Measurements from ENCODE around the gene SLC25A10.

The SLC25A10 gene

GRCh38 chr17:81713004-81713555 is 996 bp downstream of the SLC25A10 start:
- Histone ChIP-seq H3F3A (ENCODE audit: insufficient read depth, low read length) (peaks cover 24% of the 10 kb centered on the region), H2AFZ (ENCODE audit: low read length) (no peak overlapping the region), H3K9ac (ENCODE audit: low read length) (peak overlapping the region; percentile 83; the same call in 1 of the 2 replicates), H3K9me2 (replicated peaks; ENCODE audit: insufficient read depth, low read length) (no peaks in the 10 kb centered on the region), H3K27me3 (replicated peaks; ENCODE audit: insufficient read depth, low read length) (no peaks in the 10 kb centered on the region), H3K79me2 (ENCODE audit: low read length) (peaks cover 34% of the 10 kb centered on the region), H3K4me1 (ENCODE audit: low read length) (peaks cover 17% of the 10 kb centered on the region), H3K4me3 (ENCODE audit: low read length) (peak overlapping the region; percentile 97), H3K36me3 (replicated peaks; ENCODE audit: insufficient read depth, low read length) (no peaks in the 10 kb centered on the region), H3K4me2 (ENCODE audit: low read depth, low read length) (peak overlapping the region; percentile 92), H4K20me1 (ENCODE audit: insufficient read depth, low read length) (no peaks in the 10 kb centered on the region), H3K27ac (ENCODE audit: low read length) (no peak overlapping the region), H3K9me3 (replicated peaks; ENCODE audit: insufficient read depth, low read length) (no peaks in the 10 kb centered on the region)
- DNase-seq = no peak
- TF ChIP-seq, protein P1, sequence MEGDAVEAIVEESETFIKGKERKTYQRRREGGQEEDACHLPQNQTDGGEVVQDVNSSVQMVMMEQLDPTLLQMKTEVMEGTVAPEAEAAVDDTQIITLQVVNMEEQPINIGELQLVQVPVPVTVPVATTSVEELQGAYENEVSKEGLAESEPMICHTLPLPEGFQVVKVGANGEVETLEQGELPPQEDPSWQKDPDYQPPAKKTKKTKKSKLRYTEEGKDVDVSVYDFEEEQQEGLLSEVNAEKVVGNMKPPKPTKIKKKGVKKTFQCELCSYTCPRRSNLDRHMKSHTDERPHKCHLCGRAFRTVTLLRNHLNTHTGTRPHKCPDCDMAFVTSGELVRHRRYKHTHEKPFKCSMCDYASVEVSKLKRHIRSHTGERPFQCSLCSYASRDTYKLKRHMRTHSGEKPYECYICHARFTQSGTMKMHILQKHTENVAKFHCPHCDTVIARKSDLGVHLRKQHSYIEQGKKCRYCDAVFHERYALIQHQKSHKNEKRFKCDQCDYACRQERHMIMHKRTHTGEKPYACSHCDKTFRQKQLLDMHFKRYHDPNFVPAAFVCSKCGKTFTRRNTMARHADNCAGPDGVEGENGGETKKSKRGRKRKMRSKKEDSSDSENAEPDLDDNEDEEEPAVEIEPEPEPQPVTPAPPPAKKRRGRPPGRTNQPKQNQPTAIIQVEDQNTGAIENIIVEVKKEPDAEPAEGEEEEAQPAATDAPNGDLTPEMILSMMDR (IDR thresholded peaks at IDR 0.05; ENCODE audit: low read length) = no peak
- TF ChIP-seq EZH2 (optimal IDR thresholded peaks at IDR 0.05; ENCODE audit: low read depth, low read length) (no peak), EZH2phosphoT487 (IDR thresholded peaks at IDR 0.05; ENCODE audit: low read length) (no peak)

DNA sequence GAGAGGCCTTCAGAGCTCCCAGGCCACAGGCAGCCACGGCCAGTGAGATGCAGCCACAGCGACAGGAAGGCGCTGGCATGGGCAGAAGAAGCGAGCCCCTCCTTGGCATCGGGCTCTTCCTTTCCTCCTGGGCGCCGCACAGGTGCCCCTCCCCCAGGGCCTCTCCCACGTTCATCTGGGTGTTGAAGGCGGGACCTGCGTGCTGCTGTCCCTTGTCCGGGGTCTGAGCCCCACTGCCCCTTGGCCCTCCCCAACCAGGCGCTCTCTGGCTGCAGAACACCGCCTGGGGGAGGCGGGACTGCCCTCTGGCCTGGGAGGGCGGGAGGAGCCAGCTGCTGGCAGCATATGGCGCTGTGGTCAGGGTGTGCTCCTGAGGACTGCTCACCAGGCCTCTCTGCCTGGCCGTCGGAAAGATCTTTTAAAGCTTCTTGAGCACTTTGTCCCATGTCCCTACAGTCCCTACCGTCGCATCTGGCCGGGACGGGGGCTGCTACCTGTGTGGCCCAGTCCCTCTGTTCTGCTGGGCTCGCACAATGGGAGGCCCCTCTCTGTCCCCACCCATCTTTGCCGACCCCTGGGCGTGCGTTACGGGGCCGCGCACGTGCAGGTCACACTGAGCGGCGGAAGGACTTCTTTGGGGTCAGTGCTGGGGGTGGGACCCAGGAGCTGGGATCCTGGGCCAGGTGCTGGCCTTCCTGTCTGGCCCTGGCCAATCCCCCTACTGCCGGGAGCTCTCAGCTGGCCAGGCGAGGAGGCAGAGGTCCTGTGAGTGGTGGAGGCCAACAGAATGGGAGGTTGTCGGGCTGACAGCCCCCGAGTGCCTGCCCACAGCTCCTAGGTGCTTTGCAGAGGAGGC is 1.7 kb downstream of the SLC25A10 start:
- no peak for DNase-seq
- Histone ChIP-seq H3K9me3 (replicated peaks; ENCODE audit: insufficient read depth, low read length) (no peaks in the 10 kb centered on the region), H3K9ac (ENCODE audit: low read length) (peak overlapping the region; percentile 83; the same call in 1 of the 2 replicates), H4K20me1 (ENCODE audit: insufficient read depth, low read length) (no peaks in the 10 kb centered on the region), H3F3A (ENCODE audit: insufficient read depth, low read length) (peaks cover 18% of the 10 kb centered on the region), H2AFZ (ENCODE audit: low read length) (no peak overlapping the region), H3K36me3 (replicated peaks; ENCODE audit: insufficient read depth, low read length) (no peaks in the 10 kb centered on the region), H3K9me2 (replicated peaks; ENCODE audit: insufficient read depth, low read length) (no peaks in the 10 kb centered on the region), H3K27ac (ENCODE audit: low read length) (no peak overlapping the region), H3K4me3 (ENCODE audit: low read length) (peak overlapping the region; percentile 97), H3K4me1 (ENCODE audit: low read length) (peaks cover 17% of the 10 kb centered on the region), H3K79me2 (ENCODE audit: low read length) (peaks cover 34% of the 10 kb centered on the region), H3K4me2 (ENCODE audit: low read depth, low read length) (peak overlapping the region; percentile 92), H3K27me3 (replicated peaks; ENCODE audit: insufficient read depth, low read length) (no peaks in the 10 kb centered on the region)
- TF ChIP-seq, protein P1 (IDR thresholded peaks at IDR 0.05; ENCODE audit: low read length) = no peak
- no peak for TF ChIP-seq EZH2phosphoT487 (IDR thresholded peaks at IDR 0.05; ENCODE audit: low read length)
- TF ChIP-seq EZH2 (optimal IDR thresholded peaks at IDR 0.05; ENCODE audit: low read depth, low read length) = no peak

DNA sequence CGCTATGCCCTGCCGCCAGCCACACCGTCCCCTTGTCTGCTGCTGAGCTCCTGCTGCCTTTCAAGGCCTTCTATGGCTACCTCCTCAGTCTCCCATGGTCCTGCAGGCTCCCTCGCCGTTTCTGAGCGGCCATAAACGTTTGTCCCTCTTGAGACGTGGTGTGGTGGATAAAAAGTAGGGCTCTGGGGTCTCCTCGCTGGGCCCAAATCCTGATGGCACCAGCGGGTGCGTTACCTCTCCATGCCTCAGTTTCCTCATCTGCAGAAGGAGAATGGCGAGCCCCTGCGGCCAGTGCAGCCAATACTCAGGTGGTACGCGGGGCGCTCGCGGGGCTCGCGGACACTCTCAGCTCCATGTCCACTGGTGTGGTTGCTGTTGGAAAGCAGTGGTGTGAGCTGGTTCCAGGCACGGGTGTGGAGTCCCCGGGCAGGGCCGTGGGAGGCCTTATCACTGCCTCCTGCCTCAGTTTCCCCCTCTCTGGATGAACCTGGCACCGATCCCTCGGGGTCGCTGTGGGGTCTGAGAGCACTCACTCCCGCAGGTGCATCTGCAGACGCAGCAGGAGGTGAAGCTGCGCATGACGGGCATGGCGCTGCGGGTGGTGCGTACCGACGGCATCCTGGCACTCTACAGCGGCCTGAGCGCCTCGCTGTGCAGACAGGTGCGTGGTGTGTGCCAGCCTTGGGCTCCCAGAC is 2.5 kb downstream of the SLC25A10 start:
- Histone ChIP-seq H4K20me1 (ENCODE audit: insufficient read depth, low read length) (no peaks in the 10 kb centered on the region), H3K27me3 (replicated peaks; ENCODE audit: insufficient read depth, low read length) (no peaks in the 10 kb centered on the region), H2AFZ (ENCODE audit: low read length) (no peak overlapping the region), H3K27ac (ENCODE audit: low read length) (no peak overlapping the region), H3K4me1 (ENCODE audit: low read length) (peaks cover 17% of the 10 kb centered on the region), H3K36me3 (replicated peaks; ENCODE audit: insufficient read depth, low read length) (no peaks in the 10 kb centered on the region), H3F3A (ENCODE audit: insufficient read depth, low read length) (peaks cover 12% of the 10 kb centered on the region), H3K9me2 (replicated peaks; ENCODE audit: insufficient read depth, low read length) (no peaks in the 10 kb centered on the region), H3K4me2 (ENCODE audit: low read depth, low read length) (no peak overlapping the region), H3K79me2 (ENCODE audit: low read length) (peaks cover 34% of the 10 kb centered on the region), H3K9ac (ENCODE audit: low read length) (no peak overlapping the region), H3K9me3 (replicated peaks; ENCODE audit: insufficient read depth, low read length) (no peaks in the 10 kb centered on the region), H3K4me3 (ENCODE audit: low read length) (no peak overlapping the region)
- TF ChIP-seq EZH2phosphoT487 (IDR thresholded peaks at IDR 0.05; ENCODE audit: low read length) (no peak), EZH2 (optimal IDR thresholded peaks at IDR 0.05; ENCODE audit: low read depth, low read length) (no peak)
- TF ChIP-seq, protein P1 (IDR thresholded peaks at IDR 0.05; ENCODE audit: low read length) = no peak
- no peak for DNase-seq

Data from MM.1S (cell line).